NCI-H2029 treated with DMSO at 0.1 percent for 48 hours (cell line): Measurements from ENCODE around the gene UBXN10.
"Not testable (repeated sequence)": the region's sequence is repeated elsewhere in the genome, so short reads cannot be mapped to it uniquely, and the experiment has no call there.

Experiments
- DNase-seq: peaks from one replicate; lab custom pipeline; 2025; lab: John Stamatoyannopoulos, UW

The UBXN10 gene

DNA sequence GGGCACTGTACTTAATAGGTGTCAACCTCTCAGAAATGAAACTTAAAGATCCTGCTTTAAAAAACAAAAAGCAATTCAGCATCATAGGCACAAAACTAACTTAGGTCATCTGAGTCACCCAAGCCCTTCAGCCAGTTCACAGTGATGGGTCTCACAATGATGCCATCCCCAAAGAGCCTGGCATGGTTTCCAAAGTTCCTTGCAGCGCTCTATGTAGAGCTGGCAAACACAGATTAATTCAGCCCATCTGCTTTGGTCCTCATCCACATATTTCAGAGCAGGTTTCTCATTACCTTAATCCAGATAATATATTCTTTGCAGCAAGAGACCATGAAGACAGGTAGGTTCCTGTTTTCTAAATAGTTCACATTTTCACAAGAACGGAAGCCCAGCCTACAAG lies 15.1 kb downstream of the UBXN10 start:
- no peak for DNase-seq

DNA sequence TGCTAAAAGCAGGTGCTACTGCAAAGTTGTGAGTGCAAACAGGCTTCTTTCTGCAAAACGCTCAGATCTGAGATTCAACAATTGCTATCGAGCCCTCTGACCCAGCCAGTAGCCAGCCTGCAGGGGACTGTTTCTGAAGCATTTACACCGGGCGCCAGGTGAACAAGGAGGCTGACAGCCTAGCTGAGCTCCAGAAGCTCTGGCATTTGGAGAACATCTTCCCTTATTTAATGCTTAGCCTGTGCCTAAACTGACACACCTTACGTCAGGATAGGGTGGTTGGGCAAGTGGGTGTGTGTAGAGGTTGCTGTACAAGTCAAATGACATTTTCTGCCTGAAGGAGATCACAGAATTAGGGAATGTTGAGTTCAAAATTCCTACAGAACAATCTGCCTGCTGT lies 16.3 kb downstream of the UBXN10 start:
- DNase-seq = no peak

DNA sequence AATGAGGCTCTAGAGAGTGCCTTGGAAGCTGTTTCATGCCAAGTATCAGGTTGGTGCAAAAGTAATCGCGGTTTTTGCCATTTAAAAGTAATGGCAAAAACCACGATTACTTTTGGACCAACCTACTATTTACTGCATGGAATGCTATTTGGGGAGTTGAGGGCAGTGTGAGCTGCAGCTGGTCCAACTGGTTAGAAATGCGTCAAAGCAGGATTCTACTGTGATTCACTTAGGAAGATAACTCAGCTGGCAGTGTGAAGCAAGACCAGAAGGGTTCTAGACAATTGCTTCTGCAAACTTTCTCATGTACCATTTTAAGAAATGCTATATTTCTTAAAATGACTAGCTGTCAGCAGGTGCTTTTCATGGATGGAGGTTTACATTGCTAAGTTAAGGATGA lies 21.6 kb downstream of the UBXN10 start:
- DNase-seq = no peak

GRCh38 chr1:20209471-20209870 lies 23.6 kb downstream of the UBXN10 start:
- no peak for DNase-seq

DNA sequence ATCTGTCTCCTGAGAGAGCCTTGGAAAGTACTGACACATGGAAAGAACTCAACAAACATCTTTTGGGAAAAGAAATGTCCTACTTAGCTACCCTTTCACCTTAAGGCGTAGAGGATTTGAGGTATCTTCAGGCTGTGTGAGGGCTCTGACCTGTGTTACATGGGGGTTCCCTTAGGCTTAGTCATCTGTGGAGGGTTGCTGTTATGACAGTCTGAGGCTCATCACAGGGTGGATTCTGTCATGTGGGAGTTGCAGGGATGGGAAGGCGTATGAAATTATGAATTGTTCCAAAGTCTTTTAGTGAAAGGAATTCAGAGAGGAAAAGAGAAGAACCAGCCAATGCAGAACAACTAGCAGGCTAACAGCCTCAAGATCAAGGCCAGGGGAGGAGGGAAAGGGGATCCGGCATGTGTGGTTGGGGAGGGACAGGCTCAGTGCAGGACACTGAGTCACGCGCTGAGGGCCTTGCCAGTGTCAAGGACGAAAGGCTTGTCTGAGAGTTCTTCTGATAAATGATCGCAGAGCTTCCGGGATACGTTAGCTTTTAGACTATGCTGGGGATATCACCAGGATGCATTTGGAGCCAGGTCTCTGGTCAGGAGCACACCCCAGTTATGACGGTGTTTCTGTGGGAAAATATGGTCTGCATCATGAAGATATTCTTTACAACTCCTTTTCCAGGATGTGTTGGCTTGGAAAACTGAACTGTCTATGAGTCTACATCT lies 25.0 kb downstream of the UBXN10 start:
- DNase-seq = no peak

DNA sequence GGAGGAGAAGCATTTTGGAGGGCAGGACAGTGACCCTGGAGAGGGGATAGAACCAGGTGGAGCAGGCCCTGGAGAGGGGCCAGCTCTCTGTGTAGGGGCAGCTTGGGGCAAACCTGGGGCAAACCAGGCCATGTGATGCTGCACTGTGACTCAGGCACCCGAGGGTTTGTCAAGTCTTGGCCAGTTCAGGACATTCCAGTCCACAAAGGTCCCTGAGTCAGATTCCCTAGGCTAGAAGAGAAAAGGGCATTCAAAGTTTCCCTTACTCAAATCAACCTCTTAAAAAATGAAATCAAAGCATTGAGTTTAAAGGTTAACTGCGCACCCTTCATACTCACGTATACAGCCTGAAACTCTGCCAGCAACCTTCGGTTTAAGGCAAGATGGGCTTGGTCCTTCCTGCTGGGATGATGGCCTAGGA lies 25.6 kb downstream of the UBXN10 start:
- DNase-seq = no peak

- DNase-seq = no peak
These were observed 26.3 kb downstream of the UBXN10 start for GRCh38 chr1:20212085-20212684.

GRCh38 chr1:20212685-20213331 lies 26.9 kb downstream of the UBXN10 start:
- DNase-seq = peak; percentile 57

GRCh38 chr1:20215716-20216115 lies 29.8 kb downstream of the UBXN10 start:
- no peak for DNase-seq

- peak; percentile 6 for DNase-seq
These were observed 30.7 kb downstream of the UBXN10 start for GRCh38 chr1:20216574-20216973.

GRCh38 chr1:20219053-20219452 lies 33.2 kb downstream of the UBXN10 start:
- not testable (repeated sequence) for DNase-seq

DNA sequence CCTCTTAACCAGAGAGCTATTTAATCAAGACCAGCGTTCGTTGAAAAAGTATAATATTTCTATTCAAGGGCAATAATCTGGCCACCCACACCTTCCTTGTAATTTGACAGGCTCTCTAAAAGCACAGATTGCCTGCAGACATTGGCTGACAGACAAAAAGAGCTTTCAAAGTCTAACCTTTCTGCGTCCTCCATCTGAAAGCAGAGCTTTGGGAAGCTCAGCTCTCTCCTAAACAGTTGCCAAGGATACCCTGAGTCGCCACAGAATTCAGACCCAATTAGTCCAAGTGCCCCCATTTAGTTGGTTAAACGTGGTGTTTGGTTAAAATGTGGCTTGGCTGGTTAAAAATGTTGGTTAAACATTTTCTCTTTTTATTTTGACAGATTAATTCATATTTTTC lies 34.1 kb downstream of the UBXN10 start:
- DNase-seq = no peak

DNA sequence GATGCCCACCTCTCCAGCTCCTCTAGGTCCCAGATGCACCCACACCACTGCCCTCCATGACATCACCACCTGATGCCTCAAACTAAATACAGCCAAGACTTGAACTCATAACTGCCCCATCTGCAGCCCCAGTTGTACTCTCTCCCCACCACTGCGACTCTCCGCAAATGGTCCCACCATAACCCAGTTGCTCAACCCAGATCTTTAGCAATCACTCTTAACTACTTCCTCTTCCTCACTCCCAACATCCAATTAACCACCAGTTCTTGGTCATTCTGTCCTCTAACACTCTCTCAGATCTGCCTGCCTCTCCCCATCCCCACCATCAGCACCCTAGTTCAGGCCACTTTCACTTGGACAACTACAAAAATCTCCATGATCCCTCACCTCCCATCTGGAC lies 37.2 kb downstream of the UBXN10 start:
- DNase-seq = no peak

DNA sequence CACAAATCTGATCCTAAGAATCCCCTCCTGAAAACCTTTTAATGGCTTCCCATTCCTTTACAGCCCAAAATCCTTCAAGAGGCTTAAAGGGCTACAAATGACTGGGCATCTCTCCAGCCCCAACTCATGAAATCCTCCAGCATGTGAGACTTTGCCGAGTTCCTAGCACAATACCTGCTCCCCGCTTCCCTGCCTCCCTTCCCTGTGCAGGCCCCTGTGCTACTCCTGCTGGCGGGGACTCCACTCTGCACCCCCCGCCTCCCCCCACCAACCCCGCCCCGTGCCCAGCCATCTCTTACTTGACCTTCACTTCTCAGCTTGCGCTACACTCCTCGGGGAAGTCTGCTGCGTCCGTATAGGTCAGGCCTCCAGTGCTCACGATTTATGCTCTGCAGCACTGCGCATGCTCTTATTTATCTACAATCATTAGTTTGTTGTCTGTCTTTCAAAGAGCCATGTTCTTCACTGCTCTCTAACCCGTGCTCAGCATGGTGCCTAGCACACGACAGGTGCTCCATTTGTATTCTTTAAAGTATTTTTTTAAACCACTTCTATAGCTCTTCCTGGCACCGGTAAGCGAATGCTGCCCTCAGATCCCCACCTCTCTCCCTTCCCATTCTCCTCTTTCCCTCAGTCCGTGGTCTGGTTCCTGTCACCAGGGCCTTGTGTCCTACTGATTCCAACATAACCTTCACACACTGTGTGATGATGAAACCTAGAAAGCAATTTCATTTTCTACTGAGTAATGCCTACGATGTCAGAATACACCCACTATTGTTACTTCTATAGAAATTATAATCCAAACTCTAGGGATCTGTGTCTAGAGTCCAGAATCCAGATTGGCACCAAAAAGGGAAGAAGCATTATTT lies 37.9 kb downstream of the UBXN10 start:
- no peak for DNase-seq

DNA sequence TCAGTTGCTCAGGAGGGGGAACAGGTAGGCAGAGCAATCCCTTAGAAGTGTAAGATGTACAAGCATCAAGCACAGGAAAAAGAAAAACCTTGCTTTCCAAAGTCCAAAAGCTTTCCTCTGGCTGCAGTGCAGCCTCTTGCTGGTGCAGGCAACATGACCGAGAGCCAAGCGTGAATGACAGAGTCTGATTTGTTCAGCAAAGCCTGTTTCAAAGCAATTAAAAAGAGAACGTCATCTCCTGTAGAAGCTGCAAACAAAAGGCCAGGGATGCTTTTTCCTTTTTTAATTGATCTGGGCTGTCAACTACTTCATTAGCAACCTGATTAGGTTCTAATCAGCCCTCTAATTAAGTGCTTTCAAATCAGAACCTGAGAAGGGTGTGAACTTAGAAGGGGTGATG lies 38.6 kb downstream of the UBXN10 start:
- DNase-seq = no peak

DNA sequence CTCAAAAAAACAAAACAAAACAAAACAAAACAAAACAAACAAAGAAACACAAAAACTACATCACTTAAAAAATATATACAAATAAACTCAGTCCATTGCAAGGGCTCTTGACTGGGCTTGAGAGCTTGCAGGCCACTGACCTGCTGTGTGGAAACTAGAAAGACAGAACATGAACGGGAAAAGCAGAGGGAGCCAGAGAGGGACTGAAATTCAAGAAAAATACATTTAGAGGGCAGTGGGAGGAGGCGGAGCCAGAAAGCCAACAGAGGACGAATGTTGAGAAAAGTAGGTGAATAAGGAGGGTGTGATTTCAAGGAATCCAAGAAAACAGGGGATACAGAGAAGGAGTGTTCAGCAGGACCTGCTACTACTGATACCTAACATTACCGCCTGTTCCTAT lies 41.8 kb downstream of the UBXN10 start:
- no peak for DNase-seq

DNA sequence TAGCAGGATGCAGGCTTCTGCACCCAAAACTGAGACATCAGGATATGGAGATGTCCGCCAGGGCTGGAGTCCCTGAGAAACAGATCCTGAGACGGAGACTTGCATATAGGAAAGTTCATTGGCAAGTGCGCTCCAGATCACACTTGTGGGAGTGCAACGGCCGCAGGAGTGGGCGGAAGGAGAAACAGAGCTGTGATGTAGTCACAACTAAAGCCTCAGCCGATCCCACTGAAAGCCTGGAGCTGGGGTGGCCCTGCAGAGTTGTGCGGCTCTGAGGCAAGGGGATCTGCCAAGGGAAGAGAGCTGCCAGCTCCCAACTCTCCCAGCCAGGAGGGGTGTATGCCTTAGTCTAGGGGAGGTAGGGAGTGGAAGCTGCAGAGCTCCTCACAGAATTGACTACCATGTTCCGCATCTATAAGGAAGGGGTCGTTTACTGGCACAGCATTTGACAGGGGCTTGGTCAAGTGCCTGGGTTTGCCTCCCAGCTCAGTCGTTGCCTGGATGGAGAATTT lies 42.5 kb downstream of the UBXN10 start:
- DNase-seq = no peak

GRCh38 chr1:20229171-20229570 lies 43.3 kb downstream of the UBXN10 start:
- DNase-seq = no peak

GRCh38 chr1:20232564-20232963 lies 46.7 kb downstream of the UBXN10 start:
- not testable (repeated sequence) for DNase-seq

GRCh38 chr1:20233394-20233793 lies 47.5 kb downstream of the UBXN10 start:
- DNase-seq = no peak

- no peak for DNase-seq
These were observed 48.0 kb downstream of the UBXN10 start for GRCh38 chr1:20233866-20234265.
